Measurements from ENCODE around the gene CPNE5.
A peak's percentile ranks its signal among the peaks of the same experiment; 100 is the strongest.

The CPNE5 gene

DNA sequence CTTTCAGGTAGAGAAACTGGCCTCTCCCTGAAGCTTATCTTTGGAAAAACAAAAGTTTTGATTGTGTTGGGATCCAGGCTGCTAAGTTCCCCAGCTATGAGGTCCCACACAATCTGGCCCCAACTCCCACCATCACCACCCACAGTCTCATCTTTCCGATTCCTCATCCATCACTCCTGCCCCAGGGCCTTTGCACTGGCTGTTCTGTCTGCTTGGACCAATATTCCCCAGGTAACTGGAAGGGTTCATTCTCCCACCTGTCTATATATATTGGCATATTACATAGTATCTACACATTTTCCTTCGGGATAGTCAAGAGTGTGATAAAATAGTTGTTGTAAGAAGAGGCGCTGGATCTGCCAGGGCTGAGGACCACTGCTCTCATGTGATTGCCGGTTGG lies 52.0 kb downstream of the CPNE5 start:
- no peak for DNase-seq

DNA sequence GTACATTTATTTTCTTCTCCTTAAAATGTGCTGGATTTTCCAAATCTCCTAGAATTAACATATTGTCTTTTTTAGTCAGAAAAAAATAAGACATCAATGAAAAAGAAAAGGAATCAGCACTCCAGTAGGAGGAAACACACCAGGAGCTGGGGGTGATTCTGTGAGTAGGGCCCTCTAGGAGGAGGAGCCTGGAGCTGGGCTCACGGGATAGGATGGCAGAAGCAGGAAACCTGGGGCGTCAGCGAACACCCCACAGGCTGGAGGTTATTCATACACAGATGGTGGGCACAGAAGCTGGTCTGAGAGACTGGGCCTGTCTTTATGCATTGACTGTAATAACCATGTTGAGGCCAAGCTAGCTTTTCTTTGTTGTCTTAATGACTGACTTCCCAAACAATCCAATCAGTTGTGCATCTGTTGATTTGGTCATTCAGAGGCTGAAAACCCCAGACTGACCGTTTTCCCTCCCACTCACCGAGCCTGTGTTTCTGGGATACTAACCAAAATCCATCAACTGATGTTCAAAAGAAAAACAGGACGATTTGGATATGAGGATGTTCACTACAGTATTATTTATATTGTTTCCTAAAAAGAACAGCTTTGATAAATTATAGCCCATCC lies 53.1 kb downstream of the CPNE5 start:
- no peak for DNase-seq

DNA sequence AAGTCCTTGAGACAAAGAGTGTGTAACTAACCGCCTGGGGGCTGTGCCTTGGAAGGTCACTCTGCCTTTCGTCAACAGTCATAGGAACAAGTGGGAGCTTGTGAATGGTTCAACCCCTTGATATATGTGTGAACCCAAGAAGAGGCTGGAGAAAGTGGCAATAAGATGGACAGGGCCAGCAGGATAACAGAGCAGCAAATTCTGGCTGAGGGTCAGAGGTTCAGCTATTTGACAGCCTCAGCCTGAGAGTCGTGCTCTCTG lies 54.9 kb downstream of the CPNE5 start:
- no peak for DNase-seq

DNA sequence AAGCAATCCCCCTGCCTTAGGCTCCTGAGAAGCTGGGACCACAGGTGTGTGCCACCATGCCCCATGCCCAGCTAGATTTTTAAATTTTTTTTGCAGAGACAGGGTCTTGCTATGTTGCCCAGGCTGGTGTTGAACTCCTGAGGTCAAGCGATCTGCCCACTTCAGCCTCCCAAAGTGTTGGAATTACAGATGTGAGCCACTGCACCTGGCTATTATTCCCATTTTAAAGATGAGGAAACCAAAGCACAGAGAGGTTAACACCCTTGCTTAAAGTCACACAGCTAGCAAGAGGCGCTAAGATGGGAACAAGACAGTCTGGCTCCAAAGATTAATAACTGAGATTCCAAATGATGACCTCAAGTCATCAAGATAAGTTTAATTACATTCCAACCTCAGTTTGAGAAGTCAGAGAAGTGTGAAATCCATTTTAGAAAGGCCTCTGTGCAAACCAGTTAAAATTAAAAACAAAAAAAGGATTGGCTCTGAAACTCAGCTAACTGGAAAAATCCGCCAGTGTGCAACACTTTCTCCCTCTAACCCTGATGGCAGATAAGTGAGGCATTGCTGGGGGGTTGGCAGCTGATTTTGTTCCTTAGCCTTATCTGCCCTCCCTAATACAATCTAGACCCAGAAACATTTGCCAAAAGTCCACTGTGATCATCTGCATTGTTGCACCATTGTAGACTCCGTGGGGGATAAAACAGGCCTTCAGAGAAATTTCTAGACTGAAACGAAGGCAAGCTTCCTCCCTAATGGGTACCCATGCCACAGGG lies 55.5 kb downstream of the CPNE5 start:
- DNase-seq = no peak

DNA sequence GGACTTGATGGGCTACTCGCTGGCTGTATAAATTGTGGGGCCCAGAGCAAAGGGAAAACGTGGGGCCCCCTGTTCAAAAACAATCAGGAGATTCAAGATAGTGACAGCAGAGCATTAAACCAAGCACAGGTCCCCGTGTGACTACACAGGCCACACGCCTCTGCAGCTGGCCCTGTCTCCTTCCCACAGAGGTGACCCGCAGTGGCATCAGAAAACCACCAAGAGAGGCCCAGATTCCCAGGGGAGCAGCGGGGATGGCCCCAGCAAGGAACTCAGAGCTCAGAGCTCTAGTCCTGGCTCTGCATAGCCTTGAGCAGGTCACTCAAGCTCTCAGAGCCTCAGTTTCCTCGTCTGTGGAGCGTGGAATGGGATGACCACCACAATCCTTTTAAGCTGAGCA lies 57.6 kb downstream of the CPNE5 start:
- no peak for DNase-seq

DNA sequence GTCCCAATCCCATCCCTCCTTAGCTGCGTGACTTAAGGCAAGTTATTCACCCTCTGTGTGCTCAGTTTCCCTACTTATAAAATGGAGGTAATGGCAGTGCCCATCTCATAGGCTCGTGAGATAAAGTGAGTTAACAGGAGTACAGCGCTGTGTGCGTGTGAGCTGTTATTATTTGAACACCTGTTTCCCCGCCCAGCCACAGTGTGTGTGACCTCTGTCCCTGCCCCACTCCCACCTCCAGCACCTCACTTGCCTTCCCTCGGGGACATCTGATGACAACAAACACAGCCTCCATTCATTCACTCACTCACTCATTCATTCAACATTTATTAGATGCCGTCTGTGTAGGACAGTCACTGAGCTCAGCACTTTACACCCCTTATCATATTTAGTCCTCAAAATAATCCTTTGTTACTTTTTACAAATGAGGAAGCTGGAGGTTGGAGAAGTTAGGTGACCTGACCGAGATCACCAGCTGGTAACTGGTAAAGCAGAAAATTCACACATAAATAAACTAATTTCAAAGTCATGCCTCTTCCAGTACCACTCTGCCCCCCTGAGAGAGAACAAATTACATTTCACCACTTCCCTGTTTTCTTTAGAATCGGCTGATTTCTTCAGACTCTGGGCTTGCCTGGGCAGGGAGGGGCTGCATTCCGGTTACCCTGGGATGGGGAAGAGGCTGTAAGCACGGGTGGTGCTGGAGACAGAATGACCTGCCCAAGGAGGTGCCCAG lies 58.6 kb downstream of the CPNE5 start:
- no peak for DNase-seq

DNA sequence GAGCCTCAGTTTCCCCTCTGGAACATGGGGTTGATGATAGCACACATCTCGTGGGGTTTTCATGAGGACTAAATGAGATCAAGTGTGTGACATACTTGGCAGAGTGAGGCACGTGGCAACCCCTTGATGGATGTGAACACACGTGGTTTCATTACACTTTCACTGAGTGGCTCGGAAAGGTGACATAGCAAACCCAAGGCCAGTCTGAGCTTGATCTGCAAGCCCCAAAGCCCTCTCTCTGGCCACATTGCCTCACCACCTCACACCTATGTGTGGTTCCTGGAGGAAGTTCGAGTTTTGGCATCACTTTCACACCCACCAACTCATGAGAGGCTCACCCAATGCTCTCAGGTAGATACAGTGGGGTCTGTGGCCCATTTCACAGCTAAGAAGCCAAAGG lies 60.0 kb downstream of the CPNE5 start:
- no peak for DNase-seq

DNA sequence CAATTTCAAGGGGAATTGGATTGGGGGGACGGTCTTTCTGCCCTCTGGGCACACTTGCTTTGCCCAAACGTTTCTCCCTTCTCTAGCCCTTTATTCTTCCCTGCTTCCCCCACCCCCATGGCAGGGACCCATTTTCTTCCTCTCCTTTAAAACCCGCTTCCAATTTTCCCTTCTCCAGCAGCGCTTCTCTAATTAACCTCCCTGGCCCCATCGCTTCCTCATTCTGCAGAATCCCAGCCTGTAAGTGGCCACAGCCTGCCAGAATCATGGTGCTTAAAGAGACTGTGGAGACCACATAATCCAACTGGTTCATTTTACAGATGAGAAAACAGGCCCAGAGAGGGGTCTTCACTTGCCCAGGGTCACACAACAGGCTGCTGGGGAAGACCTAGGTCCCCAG lies 61.4 kb downstream of the CPNE5 start:
- DNase-seq = no peak

DNA sequence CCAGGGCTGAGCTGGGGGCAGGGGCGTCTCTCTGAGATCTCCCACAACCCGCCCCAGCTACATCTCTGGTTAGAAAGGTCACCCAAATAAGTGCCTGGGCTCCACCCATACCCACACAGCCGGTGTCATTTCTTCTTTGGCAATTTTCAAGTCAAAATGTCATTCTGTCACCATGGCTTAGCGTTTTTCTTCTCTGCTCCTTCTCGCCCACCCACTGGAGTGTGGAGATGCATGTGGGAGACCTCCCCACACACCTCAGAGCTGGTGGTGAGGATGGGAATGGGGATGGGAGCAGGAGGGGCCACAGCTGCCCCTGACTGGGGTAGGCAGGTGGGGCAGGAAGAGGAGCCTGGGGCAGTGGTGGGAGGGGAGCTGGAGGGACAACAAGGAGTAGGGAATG lies 63.1 kb downstream of the CPNE5 start:
- no peak for DNase-seq

DNA sequence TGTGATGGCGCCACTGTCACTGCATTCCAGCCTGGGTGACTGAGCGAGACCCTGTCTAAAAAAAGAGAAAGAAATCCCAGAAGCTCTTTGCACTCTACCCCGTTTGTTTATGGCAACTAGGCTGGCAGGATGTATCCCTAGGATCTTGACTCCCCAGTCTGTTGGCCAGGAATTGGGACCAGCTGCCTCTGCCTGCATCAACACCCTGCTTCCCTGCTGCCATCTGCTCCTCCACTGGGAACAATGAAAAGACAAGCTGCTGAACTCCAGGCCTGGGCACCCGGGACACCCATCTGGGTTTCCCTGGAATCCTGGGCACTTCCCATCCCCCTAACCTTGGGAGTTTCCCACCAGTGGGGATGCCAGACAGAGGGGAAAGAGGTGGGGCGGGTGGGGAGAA lies 64.9 kb downstream of the CPNE5 start:
- no peak for DNase-seq

DNA sequence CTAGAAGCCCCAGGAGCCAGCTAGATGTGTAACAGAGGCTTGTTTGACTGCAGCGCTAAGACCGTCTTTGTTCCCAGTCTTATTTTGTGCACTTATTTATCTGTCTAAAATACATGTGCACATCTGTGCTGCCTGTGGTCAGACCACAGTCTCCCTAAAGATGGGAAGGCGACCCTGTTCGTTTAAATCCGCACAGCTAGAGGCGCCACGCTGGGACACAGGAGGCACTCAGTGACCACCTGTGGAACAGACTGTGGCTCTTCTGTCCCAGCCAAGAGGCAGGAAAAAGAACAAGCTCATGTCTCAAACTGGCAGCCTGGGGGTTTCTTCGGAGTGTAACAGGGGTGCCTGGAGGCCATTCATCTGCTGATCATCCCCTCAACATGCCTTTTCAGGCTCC lies 66.8 kb downstream of the CPNE5 start:
- no peak for DNase-seq

DNA sequence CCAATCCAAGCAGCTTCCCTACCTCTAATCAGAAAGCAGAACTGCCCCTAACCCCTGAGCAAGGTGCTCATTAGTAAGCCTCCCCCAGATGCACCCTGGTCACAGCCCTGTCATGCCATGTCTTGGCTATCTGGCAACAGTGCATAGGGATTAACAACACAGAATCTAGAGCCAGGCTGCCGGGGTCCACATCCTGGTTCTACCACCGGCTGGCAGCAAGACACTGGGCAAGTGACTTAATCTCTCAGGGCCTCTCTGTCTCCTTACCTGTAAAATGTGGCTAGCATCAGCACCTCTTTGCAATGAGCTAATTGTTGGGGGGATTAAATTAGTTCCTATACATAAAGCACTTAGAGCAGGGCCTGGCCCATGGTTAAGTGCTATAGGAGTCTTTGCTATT lies 68.1 kb downstream of the CPNE5 start:
- no peak for DNase-seq

DNA sequence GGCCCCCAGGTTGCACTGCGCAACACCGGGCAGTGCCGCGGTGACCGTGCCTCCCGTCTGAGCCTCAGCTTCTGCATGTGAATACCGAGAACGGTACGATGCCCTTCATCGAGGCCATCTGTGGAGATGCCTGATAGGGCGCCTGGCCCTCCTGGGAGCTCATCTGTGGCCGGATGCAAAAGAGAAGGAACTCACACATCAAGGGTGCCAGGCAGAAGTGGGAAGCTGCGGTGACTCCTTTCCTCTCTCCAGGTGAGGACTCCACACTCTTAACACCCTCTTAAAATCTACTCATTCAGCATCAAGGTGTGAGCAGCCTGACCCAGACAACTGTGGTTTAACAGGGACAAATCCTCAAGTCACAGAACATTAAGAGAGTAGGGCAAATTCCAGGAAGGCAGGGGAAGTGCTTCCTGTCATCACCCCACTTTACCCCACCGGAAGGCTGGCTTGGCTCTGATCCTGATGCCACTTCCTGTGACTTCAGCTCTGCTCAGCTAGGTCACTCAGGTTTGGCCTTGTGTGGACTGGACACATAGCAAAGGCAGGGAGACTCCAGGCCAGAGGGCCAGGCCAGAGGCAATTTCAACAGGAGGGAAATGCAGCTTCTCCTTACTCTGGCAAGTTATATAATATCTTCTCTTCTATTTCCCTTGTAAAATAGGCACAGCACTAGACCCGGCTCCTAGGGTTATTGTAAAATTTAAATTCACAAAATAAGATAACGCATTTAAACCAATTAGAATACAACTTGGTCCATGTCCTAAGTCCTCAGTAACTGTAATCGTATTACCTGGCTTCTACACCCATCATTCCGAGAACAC lies 69.4 kb downstream of the CPNE5 start:
- peak in 1 of 2 donors; percentile 31 for DNase-seq

DNA sequence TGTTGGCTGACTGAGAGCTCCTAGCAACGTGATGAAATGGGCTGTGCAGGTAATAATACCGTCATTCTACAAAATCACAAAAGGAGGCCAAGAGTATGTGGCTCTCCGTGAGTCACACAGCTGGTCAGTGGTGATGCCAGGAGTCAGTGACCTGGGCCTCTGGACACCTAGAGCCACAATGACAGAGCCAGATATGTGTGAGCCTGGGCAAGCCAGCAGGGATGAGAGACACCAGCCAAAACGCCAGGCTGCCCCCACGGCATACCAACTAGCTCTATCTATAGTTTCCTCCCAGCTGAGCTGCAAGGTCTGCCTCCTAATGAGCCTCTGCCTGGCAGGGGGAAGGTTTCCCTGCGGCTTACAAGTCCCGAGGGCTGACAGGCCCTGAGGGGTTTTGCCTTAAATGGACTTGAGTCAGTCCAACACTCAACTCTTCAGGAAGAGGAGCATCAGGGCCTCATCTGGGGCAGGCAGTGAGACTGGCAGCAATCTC lies 70.0 kb downstream of the CPNE5 start:
- no peak for DNase-seq

DNA sequence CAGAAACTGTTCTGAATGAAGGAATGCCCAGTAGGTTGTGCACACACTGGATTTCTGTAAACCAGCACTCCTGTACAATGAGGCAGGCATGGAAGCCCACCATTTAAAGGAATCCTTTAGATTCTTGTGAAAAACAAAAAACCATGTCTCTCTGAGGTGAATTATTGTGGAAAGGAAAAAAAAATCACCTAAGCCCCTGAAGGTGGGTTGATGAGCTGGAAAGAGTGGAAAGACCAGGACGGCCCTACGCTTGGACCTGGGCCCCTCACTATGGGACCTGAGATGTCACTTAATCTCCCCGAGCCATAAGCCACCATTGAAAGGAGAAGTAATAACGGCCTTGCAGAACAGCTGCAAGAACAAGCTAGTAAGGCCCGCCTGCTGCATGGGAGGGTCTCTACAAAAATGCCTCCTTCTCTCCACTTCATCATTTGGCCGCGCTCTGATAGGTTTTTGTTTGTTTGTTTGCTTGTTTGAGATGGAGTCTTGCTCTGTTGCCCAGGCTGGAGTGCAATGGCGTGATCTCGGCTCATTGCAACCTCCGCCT lies 72.8 kb downstream of the CPNE5 start:
- no peak for DNase-seq

DNA sequence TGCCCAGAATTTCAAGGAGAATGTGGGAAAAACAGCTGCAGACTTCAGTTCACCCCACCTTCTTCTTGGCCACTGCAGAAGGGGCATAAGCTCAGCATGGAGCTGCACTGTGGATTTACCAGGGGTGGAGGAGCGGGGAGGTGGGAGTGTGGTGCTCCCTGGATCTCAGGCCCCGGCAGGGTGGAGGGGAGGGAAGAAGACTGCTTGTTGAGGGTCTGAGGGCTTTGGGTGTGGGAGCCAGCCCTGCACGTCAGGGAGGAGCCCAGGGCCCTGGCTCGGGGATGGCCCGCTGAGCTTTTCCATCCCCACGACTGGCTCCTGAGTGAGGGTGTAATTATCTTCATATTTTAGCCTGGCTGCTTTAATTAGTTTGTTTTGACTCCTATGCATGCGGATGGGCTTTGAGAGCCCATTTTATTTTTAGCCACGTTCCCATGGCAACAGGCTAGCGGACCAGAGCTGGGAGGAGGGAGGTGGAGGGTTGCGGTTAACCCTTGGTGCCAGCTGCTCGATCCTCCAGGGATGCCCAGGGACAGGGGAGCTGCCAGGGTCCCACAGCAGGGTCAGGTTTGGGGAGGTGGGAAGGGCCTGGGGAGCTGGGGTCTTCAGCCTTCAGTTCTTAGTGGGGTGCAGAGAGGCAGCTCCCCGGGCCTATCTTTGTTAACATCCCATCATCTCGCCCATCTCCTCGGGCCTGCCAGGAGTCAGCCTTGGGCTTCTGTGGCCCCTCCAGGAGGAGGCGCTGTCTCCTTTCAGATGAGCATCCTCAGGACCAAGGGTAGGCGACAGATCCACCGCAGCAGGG lies 73.4 kb downstream of the CPNE5 start:
- DNase-seq = peak; percentile 83 to 84

DNA sequence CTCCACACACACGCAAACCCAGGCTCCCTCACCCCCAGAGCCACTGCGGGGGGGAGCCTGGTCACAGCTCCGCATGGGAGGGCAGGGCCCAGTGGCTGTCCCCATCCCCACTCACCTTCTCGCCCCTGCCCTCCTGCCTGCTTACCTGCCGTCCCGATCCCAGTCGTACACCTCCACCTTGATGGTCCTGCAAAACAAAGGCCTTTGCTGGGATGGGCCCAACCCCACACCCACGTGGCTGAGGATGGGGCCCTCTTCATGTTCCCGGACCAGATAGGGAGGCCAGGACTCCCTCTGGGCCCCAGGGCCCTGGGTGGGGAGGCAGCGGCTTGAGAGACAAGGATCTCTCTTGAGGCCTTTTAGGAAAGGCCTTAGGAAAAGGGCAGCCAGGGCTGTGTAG lies 74.1 kb downstream of the CPNE5 start:
- no peak for DNase-seq

DNA sequence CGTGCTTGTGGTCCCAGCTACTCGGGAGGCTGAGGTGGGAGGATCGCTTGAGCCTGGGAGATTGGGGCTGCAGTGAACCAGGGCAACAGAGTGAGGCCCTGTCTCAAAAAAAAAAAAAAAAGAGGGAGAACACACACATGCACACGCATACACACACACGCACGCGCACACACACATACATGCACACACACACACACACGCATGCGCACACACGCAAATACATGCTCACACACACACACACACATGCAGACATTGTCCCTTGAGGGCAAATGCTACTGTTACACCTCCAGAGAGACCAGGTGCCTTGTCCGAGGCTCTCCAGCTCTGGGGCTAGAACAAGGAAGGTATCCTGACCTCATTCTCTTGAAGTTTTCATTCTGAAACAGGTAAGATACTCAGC lies 77.1 kb downstream of the CPNE5 start:
- DNase-seq = no peak

DNA sequence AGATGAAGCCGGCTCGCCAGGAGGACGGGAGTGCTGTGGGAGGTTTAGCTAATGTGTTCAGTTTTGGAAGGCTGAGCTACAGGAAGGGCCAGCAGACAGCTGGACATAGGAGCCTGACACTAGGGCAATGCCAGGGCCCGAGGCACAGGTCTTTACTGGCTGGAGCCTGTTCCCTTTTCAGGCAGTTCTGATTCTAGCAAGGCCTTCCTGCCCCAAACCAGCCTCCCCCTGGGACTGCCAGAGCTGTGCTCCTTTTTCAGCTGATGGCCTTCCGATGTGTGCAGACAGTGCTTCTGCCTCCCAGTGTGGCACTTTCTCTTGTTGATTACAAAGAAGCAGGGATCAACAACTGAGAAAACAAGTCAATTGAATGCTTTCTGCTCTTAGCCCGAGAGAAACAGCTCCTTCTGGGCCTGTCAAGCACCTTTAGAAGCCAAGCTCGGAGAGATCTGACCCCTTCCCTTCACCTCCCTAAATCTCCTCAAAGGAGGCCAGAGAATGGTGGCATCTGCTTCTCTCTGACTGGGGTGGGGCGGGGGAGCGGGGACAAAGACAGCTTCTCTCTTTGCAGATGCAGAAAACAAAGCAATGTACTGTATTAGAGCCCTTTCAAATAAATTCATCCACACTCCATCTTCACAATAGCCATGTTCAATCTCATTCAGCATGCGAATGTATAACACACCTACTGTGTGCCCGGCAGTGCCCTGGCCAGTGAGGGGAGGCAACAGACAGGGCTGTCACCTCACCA lies 78.4 kb downstream of the CPNE5 start:
- DNase-seq = no peak

DNA sequence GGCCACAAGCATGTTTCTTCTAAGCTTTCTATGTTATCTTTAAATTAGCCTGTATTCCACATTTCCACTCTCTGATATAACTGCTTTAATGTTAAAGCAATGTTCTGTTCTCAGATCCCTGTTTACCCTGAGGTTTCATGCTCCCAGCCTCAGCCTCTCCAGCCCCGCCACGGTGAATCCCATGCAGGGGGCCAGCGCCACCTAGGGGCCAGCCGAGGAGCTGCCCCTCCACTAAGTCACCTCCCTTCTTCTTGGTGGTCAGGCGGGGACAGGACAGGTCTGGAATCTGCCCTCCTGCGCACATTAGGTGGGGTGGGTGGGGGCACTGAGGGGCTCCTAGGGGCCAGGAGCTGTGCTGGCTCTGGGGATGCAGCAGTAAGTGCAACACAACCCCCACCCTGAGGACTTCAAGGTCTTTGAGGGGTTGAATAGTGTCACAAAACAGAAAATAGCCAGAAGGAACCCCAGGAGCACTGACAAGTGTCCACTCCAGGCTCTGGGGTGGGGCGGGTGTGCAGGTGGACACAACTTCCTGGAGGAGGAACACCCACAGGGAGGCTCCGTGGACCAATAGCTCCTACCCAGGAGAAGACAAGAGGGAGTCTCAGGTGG lies 80.0 kb downstream of the CPNE5 start:
- peak; percentile 80 to 82 for DNase-seq

Measured in CD4-positive, alpha-beta T cell treated with Interleukin-1 beta for 1 hour (primary cell).